Left ventricle myocardium superior (tissue), 1 donor: ENCODE results near the gene GAK. TPM values are rescaled to one million over a fixed set of nuclear protein-coding genes. Genes with fewer than 3 reads are reported as not detected.

Source experiments
- ATAC-seq: fragments of 200-7000 bp; cut with Tn5 transposase; one replicate; pipeline ENCODE4 v1.9.1; 2020; ENCODE audit warnings: mild to moderate bottlenecking, moderate library complexity
- DNase-seq: peaks from one replicate; pipeline ENCODE4 v3.0.0-alpha.2; 2020
- intact Hi-C: fragments of 100-400 bp; cut with micrococcal nuclease; formaldehyde crosslinking; loops from one replicate; pipeline ENCODE4 v1.11.0; 2022
- total RNA-seq: library from RNA; stranded (reverse); fragmentation: NEBNext Ultra II Directional; extraction: Animal tissue kit (Norgen Biotek cat#: 25700); gene quantifications from one replicate; pipeline ENCODE4 v1.2.1, GENCODE V29; 2021
- donor health status: DM: no; HTN: yes; CAD: no; lungs with severe emphysema.

Gene GAK
- total RNA-seq, 1 donor from 2014 or later, result 29.7 TPM

GRCh38 chr4:912548-913279 is 19.4 kb downstream of the GAK start:
- intact Hi-C loops, result no loop called here
- no peak for DNase-seq

DNA sequence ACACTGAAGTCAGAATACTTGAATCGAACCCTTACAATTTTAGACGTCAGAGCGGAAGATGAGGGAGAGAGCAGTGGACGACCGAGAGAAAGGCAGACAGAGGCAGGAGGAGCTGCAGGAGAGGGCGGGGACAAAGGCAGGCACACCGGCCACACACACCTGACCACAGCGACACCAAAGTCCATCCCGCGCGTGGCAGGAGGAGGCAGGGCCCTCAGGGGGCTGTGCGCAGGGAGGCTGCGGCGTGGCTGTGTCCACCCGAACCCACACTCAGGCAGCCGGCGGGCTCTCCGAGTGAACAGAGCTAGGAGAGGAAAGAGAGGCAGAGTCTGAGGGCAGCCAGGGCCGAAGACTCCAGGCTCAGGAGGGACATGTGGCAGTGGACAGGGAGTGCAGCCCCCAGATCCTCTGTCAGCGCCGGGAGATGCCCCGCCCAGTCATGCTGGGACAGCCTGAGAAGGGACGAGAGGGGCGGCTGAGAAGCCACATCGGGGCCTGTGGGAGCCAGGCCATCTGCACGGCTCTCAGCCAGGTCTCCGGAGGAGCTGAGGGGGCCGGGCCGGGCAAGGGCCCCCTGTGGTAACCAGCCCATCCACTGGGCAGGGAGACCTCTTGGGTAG is 20.1 kb downstream of the GAK start:
- DNase-seq (peak; percentile 24), ATAC-seq (no peak)
- intact Hi-C loops, result no loop called here

More at GRCh38 chr4:912548-913279, 19.4 kb downstream of the GAK start:
- ATAC-seq, result no peak

DNA sequence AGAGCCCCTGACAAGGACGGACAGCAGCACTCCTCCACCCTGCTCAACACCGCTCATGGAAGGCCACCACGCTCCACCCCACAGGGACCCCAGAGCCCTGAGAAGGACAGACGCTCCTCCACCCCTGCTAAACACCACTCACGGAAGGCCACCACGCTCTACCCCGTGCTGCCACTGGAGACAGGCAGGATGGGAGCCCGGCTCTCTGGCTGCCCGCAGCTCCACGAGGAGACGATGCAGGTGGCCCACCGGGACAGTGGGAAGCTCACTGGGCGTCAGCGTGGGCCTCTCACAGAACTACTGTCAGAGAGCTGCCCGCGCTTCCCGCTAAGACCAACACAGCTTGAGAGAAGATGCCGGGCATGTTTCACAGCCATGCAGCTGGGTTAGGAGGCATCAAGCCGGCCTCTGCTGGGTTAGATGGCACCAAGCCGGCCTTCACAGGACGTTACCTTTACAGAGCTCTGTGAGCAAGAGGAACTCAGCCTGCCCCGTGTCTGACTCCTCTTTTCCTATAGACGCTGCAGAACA is 20.8 kb downstream of the GAK start:
- ATAC-seq, result no peak
- peak; percentile 8 for DNase-seq
- intact Hi-C loops, result no loop called here

DNA sequence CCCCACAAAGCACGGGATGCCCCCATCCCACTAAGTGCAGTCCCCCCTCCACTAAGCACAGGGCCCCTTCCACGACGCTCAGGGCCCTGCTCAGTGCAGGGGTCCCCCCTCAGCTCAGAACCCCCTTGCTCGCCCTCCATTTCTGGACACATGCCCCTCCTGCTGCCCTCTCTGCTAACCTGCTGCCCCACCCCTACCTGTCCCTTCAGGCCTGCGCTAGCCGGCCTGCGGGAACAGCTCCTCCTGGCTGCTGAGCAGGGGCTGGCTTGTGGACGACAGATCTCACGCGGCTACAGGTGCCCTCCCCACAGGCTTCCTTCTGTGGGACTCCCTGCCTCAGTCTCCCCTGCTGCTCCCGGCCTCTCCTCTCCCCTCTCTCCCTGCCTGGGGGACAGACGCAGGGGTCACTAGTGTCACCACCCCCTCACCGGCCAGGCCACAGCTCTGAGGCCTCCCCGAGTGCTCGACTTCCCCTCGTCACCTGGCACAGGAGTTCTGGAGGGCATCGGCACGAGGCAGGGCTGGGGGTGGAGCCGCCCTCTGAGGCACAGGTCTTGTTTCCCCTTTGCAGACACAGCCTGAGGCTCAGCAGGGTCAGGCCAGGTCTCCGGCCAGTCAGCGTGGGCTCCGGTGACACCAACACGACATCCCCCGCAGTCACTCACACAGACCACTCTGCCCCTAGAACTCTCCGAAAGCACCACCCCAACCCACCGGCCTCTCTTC is 21.6 kb downstream of the GAK start:
- no peak for ATAC-seq
- peak; percentile 15 for DNase-seq
- intact Hi-C loops, result no loop called here

DNA sequence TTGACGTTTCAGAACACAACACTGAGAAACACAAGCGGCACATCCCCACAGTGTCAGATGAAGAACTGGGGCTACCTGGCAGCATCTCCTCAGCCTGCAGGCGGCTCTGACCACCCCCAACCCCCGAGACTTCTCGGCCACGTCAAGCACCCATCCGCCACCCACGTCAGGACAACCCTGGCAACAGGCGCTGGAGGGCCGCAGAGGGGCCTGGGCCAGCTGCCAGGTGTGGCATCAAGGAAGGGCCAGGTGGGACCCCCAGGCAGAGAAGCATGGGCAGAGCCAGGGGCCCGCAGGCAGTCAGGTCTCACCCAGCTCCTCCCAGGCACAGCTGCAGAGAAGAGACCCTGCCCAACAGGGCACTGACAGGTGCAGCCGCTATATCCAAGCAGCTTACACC is 22.3 kb downstream of the GAK start:
- intact Hi-C loops, result no loop called here
- ATAC-seq, result no peak
- peak; percentile 9 for DNase-seq

DNA sequence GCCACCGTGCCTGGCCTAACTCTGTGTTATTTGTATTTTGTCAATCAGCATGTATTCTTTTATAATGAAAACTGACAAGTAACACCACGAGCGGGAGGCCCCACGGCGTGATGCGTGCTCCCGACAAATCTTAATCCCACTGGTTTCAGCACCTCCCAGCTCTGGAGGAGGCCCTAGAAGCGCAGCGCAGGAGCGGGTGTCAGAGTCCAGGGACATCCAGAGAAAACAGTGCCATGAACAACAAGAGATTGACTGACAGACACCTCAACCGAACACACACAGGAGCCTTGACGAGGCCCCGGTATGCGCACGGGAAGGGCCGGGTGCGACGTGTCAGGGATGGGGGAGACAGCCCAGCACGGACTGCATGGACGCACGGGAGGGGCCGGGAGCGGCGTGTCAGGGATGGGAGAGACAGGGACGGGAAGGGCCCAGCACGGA is 23.0 kb downstream of the GAK start:
- intact Hi-C loops, result no loop called here
- ATAC-seq (no peak), DNase-seq (peak; percentile 21)

DNA sequence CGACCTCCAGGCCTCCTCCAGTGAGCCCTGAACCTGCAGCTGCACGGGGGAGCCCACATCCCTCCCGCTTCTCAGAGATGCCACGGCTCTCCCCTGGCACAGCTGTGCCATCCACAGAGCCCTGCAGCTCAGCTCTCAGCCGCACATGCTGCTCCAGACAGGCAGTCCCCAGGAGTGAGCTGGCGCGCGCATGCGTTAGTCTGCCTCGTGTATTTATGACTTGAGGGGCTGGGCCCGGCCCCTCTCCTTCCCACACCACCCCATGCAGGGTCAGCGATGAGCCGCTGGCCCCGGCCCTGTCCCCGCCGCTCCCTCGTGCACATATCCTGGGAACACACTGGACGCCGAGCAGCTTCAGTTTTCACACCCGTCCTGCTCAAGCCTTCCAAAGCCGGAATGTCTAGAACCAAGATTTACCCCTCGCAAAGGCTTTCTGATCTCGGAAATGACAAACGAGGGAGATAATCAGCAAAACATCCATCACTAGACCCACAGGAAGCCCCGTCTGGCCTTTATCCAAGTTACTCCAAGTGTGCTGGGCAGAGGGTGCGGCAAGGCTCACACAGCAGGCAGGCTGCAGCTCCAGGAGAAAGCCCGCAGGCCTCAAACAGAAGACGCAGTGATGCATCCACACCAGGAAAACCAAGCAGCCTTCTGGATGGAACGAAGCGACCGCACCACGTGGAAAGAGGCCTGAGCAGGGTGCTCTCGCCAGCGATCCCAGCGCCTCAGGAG is 24.3 kb downstream of the GAK start:
- ATAC-seq (no peak), DNase-seq (peak; percentile 18)
- intact Hi-C loops, result no loop called here

DNA sequence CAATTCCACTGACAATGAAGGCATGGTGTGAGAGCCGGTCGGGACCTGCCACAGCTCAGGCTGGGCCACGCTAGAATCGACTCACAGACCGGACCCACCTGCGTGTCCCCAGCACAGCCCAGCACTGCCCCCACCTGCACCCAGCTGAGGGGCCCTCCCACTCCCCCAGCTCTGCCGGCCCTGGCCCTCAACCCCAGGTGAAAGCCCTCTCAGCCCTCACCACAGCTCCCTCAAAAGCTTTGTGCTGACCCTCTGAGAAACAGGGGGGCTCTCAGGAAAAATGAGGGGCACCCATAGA is 25.1 kb downstream of the GAK start:
- DNase-seq, result peak; percentile 18
- intact Hi-C loops, result no loop called here
- ATAC-seq, result no peak

- ATAC-seq (no peak), DNase-seq (peak; percentile 11)
- intact Hi-C loops, result no loop called here
Observed at GRCh38 chr4:906339-907102, 25.6 kb downstream of the GAK start.

- intact Hi-C loops, result no loop called here
- ATAC-seq, result no peak
- DNase-seq, result peak; percentile 19
Observed at GRCh38 chr4:905485-906338, 26.4 kb downstream of the GAK start.

- ATAC-seq, result no peak
- intact Hi-C loops, result no loop called here
- peak; percentile 27 for DNase-seq
Observed at GRCh38 chr4:903066-904046, 28.8 kb downstream of the GAK start.

GRCh38 chr4:901192-901910 is 30.8 kb downstream of the GAK start:
- DNase-seq, result peak; percentile 53

DNA sequence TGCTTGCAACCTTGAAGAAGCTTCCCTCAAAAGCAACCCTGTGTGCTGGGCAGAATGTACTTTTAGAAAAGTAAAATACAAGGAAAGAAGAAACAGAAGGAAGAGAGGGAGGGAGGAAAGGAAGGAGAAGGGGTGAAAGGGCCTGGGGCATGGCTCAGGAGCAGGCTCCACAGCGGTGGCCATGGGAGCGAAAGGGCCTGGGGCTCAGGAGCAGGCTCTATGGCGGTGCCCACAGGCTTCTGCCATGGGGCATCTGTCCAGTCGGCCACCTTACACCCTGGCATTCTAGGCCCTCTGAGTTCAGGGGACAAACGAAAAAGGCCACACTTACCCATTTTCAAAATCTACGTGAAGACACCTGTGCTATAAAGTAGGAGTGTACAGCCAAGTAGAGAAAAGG is 31.4 kb downstream of the GAK start:
- intact Hi-C loops, result no loop called here
- no peak for ATAC-seq
- peak; percentile 10 for DNase-seq

More at GRCh38 chr4:901192-901910, 30.8 kb downstream of the GAK start:
- intact Hi-C loops, result no loop called here
- ATAC-seq, result peak; percentile 46

DNA sequence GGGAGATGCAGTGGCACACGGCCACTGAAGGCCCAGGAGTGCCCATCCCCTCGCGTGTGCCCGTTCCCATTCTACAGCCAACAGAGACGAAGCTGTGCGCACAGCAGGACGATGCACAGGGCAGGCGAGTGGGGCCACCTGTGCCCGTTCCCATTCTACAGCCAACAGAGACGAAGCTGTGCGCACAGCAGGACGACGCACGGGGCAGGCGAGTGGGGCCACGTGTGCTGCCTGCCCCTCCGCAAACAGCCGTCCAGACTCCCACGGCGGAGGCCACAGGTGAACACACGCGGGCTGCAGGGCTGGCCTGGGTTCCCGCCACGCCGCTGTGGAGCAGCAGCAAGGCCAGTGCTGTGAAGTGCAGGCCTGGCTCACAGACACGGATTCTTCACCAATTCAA is 32.0 kb downstream of the GAK start:
- ATAC-seq, result no peak
- intact Hi-C loops, result no loop called here
- DNase-seq, result peak; percentile 23

- intact Hi-C loops, result no loop called here
- DNase-seq, result peak; percentile 15
- no peak for ATAC-seq
Observed at GRCh38 chr4:899556-899906, 32.6 kb downstream of the GAK start.

GRCh38 chr4:898869-899555 is 33.1 kb downstream of the GAK start:
- peak; percentile 75 for ATAC-seq
- peak; percentile 66 for DNase-seq
- intact Hi-C loops, result no loop called here
